Neural crest cell (in vitro differentiated cells): ENCODE data around the gene TPPP2. TPM values are rescaled to one million over a fixed set of nuclear protein-coding genes. Genes with fewer than 3 reads are reported as not detected.
A peak's percentile ranks its signal among the peaks of the same experiment; 100 is the strongest.

ENCODE experiments used
- DNase-seq: peaks from one replicate; pipeline ENCODE4 v3.0.0; 2021; ENCODE audit warnings: low read depth, mixed read lengths, low spot score
- H3K27ac Mint-ChIP-seq: one replicate; pipeline ENCODE4 v1.8.0; 2021; ENCODE audit warnings: mild to moderate bottlenecking, mixed read lengths; ENCODE audit not compliant: unreplicated experiment
- H3K27me3 Mint-ChIP-seq: 2 replicates; pipeline ENCODE4 v1.8.0; 2021; ENCODE audit warnings: low read depth, mild to moderate bottlenecking, mixed read lengths
- H3K36me3 Mint-ChIP-seq: 2 replicates; pipeline ENCODE4 v1.8.0; 2021; ENCODE audit warnings: low read depth, mild to moderate bottlenecking, mixed read lengths
- H3K4me1 Mint-ChIP-seq: 2 replicates; pipeline ENCODE4 v1.8.0; 2021; ENCODE audit warnings: mixed read lengths
- H3K4me3 Mint-ChIP-seq: one replicate; pipeline ENCODE4 v1.8.0; 2021; ENCODE audit warnings: mild to moderate bottlenecking, mixed read lengths
- H3K9me3 Mint-ChIP-seq: 2 replicates; pipeline ENCODE4 v1.8.0; 2021; ENCODE audit warnings: mixed read lengths
- microRNA-seq: library from miRNA; unstranded; fragments of <30 nt; microRNA quantifications from one replicate; pipeline ENCODE4, GENCODE V29; 2020
- total RNA-seq: library from RNA; stranded (reverse); gene quantifications from 2 replicates; pipeline ENCODE4 v1.2.1, GENCODE V29; 2021
- TF ChIP-seq, protein P1 (sequence below): fragments of 200-600 bp; sonication (generic); conservative IDR thresholded peaks from 2 replicates; pipeline ENCODE4 v1.5.0; 2021; ENCODE audit warnings: antibody characterized with exemption, mild to moderate bottlenecking

TPPP2 gene
- total RNA-seq, 1 donor from 2014 or later: not detected

- H3K27ac Mint-ChIP-seq: no peak overlapping the region
Measured at GRCh38 chr14:21081521-21082142, 51.6 kb downstream of the TPPP2 start.

More at GRCh38 chr14:21081521-21082142, 51.6 kb downstream of the TPPP2 start:
- Mint-ChIP-seq H3K27me3 (peaks cover 6% of the 10 kb centered on the region), H3K9me3 (no peaks in the 10 kb centered on the region), H3K36me3 (peaks cover 27% of the 10 kb centered on the region), H3K4me3 (peak overlapping the region; percentile 65), H3K4me1 (peaks cover 9% of the 10 kb centered on the region)
- TF ChIP-seq, protein P1, sequence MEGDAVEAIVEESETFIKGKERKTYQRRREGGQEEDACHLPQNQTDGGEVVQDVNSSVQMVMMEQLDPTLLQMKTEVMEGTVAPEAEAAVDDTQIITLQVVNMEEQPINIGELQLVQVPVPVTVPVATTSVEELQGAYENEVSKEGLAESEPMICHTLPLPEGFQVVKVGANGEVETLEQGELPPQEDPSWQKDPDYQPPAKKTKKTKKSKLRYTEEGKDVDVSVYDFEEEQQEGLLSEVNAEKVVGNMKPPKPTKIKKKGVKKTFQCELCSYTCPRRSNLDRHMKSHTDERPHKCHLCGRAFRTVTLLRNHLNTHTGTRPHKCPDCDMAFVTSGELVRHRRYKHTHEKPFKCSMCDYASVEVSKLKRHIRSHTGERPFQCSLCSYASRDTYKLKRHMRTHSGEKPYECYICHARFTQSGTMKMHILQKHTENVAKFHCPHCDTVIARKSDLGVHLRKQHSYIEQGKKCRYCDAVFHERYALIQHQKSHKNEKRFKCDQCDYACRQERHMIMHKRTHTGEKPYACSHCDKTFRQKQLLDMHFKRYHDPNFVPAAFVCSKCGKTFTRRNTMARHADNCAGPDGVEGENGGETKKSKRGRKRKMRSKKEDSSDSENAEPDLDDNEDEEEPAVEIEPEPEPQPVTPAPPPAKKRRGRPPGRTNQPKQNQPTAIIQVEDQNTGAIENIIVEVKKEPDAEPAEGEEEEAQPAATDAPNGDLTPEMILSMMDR: no peak
- no peak for DNase-seq

Small RNA genes within 50 kb of the gene (microRNA-seq; reads per million reads assigned to microRNA genes)
- not detected for gene MIR6717

Other genes with a start within 250 kb of the TPPP2 start
- gene RNASE6, start 248.9 kb upstream of the TPPP2 start, total RNA-seq: 0.23 TPM in 1 of 2 replicates, not detected in the other
- 6.4 and 9.7 TPM in 2 replicates for gene RNASE1, start 227.4 kb upstream of the TPPP2 start, total RNA-seq
- gene RNASE3, start 138.8 kb upstream of the TPPP2 start, total RNA-seq: not detected in 2 replicates
- not detected in 2 replicates for gene RNASE2, start 74.7 kb upstream of the TPPP2 start, total RNA-seq
- gene METTL17, start 40.2 kb upstream of the TPPP2 start, total RNA-seq: 86.5 and 88.8 TPM in 2 replicates
- gene SLC39A2, start 30.9 kb upstream of the TPPP2 start, total RNA-seq: 0.36 and 0.37 TPM in 2 replicates
- gene NDRG2, start 5.2 kb upstream of the TPPP2 start, total RNA-seq: 13.7 and 17.4 TPM in 2 replicates
- not detected in 2 replicates for gene RNASE13, start 4.6 kb downstream of the TPPP2 start, total RNA-seq
- gene RNASE7, start 12.1 kb downstream of the TPPP2 start, total RNA-seq: not detected in 2 replicates
- gene RNASE8, start 27.6 kb downstream of the TPPP2 start, total RNA-seq: not detected in 2 replicates
- gene ARHGEF40, start 40.1 kb downstream of the TPPP2 start, total RNA-seq: 72.7 and 73.8 TPM in 2 replicates
- 141 and 143 TPM in 2 replicates for gene ZNF219, start 68.4 kb downstream of the TPPP2 start, total RNA-seq
- 1.6 TPM in 2 replicates for gene TMEM253, start 70.8 kb downstream of the TPPP2 start, total RNA-seq
- gene OR5AU1, start 125.8 kb downstream of the TPPP2 start, total RNA-seq: not detected in 2 replicates
- gene HNRNPC, start 239.2 kb downstream of the TPPP2 start, total RNA-seq: 993 and 1,012 TPM in 2 replicates
- not detected in 2 replicates for gene RPGRIP1, start 249.9 kb downstream of the TPPP2 start, total RNA-seq